Measurements from ENCODE around the gene SVOPL.

DNA sequence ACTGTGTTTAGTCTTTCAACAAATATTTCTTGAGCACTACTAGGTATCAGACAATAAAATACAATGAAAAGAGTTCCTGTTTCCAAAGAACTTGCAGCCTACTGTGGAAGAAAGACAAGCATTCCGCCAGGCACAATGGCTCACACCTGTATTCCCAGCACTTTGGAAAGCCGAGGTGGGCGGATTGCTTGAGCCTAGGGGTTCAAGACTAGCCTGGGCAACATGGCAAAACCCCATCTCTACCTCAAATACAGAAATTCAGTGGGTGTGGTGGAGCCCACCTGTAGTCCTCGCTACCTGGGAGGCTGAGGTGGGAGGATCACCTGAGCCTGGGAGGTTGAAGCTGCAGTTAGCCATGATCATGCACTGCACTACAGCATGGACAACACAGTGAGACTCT lies 6.1 kb downstream of the SVOPL start:
- no peak for TF ChIP-seq STAT3 (IDR thresholded peaks at IDR 0.05; ENCODE audit: low read depth, low read length)
- TF ChIP-seq MEF2B (IDR thresholded peaks at IDR 0.05; ENCODE audit: partially characterized antibody, poor library complexity, severe bottlenecking), result no peak
- TF ChIP-seq, protein P1, sequence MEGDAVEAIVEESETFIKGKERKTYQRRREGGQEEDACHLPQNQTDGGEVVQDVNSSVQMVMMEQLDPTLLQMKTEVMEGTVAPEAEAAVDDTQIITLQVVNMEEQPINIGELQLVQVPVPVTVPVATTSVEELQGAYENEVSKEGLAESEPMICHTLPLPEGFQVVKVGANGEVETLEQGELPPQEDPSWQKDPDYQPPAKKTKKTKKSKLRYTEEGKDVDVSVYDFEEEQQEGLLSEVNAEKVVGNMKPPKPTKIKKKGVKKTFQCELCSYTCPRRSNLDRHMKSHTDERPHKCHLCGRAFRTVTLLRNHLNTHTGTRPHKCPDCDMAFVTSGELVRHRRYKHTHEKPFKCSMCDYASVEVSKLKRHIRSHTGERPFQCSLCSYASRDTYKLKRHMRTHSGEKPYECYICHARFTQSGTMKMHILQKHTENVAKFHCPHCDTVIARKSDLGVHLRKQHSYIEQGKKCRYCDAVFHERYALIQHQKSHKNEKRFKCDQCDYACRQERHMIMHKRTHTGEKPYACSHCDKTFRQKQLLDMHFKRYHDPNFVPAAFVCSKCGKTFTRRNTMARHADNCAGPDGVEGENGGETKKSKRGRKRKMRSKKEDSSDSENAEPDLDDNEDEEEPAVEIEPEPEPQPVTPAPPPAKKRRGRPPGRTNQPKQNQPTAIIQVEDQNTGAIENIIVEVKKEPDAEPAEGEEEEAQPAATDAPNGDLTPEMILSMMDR (IDR thresholded peaks at IDR 0.05 in 2 of 3, conservative IDR thresholded peaks at IDR 0.05 in 1 of 3; ENCODE audit: control insufficient read depth in 2 of 3, extremely low read depth in 1 of 3, insufficient read depth in 1 of 3, low read depth in 3 of 3, low read length in 3 of 3), result no peak
- TF ChIP-seq MYC (IDR thresholded peaks at IDR 0.05; ENCODE audit: insufficient read depth, insufficient read length, insufficient replicate concordance, low read length, severe bottlenecking), result no peak
- no peak for TF ChIP-seq MXI1 (IDR thresholded peaks at IDR 0.05; ENCODE audit: low read depth, low read length)
- TF ChIP-seq, protein P2, sequence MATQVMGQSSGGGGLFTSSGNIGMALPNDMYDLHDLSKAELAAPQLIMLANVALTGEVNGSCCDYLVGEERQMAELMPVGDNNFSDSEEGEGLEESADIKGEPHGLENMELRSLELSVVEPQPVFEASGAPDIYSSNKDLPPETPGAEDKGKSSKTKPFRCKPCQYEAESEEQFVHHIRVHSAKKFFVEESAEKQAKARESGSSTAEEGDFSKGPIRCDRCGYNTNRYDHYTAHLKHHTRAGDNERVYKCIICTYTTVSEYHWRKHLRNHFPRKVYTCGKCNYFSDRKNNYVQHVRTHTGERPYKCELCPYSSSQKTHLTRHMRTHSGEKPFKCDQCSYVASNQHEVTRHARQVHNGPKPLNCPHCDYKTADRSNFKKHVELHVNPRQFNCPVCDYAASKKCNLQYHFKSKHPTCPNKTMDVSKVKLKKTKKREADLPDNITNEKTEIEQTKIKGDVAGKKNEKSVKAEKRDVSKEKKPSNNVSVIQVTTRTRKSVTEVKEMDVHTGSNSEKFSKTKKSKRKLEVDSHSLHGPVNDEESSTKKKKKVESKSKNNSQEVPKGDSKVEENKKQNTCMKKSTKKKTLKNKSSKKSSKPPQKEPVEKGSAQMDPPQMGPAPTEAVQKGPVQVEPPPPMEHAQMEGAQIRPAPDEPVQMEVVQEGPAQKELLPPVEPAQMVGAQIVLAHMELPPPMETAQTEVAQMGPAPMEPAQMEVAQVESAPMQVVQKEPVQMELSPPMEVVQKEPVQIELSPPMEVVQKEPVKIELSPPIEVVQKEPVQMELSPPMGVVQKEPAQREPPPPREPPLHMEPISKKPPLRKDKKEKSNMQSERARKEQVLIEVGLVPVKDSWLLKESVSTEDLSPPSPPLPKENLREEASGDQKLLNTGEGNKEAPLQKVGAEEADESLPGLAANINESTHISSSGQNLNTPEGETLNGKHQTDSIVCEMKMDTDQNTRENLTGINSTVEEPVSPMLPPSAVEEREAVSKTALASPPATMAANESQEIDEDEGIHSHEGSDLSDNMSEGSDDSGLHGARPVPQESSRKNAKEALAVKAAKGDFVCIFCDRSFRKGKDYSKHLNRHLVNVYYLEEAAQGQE (IDR thresholded peaks at IDR 0.05; ENCODE audit: low read depth, low read length), result no peak
- TF ChIP-seq RELA (IDR thresholded peaks at IDR 0.05; ENCODE audit: borderline replicate concordance, partially characterized antibody), result no peak
- no peak for TF ChIP-seq POLR2AphosphoS2 (IDR thresholded peaks at IDR 0.05; ENCODE audit: low read depth, low read length)
